RWPE1 (cell line): Measurements from ENCODE around the gene NPAS2.

ENCODE experiments used
- CTCF ChIA-PET: fragments of 350-600 bp; sonication (Branson Sonifier 250); formaldehyde crosslinking; extraction: SDS; loops from one replicate; lab custom pipeline; 2021; lab: Yijun Ruan, JAX
- POLR2A ChIA-PET: fragments of 400-600 bp; formaldehyde crosslinking; extraction: SDS; loops from one replicate; lab custom pipeline; 2020; ENCODE audit warnings: antibody characterized with exemption; ENCODE audit not compliant: low non-redundant PET; lab: Yijun Ruan, JAX
- DNase-seq: peaks from one replicate; pipeline ENCODE4 v3.0.0; 2012; ENCODE audit warnings: low spot score
- H3K27ac ChIP-seq: fragments of 450-650 bp; 2 replicates; pipeline ENCODE4 v1.5.1; 2017
- TF ChIP-seq, protein P1 (sequence below): fragments of 450-650 bp; conservative IDR thresholded peaks from 2 replicates; pipeline ENCODE4 v1.5.1; 2017; ENCODE audit warnings: low read depth, mild to moderate bottlenecking

NPAS2 gene

DNA sequence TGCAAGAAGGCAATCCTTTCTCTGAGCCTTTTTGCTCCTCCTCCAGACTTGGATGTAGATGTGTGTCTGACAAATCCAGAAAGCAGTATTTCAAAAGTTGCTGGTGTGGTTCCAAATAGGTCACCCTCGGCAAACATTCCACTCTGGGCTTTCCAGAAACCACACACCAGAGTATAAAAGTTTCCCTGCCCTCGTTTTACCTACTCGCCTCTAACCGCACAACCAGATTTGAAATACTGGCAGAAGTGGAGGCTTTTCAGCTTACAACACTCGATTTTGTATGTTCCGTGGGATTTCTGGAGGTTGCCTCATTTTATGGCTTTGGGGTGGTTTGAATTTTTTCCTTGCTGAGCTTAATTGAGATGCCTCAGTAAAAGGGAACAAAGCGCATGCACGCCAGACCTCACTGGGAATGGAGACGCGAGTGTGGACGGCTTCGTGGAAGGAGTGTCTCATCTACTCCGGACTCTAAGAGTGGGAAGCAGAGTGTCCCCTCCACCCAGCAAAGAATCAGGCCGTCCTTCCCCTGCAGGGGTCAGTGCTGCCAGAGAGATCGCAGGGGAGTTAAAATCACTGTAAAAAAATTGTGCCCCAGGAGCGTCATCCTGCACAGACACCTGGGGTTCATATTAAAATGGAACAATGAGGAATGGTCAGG, 138.2 kb downstream of the NPAS2 start:
- ChIA-PET CTCF (interaction anchor here (0.6 to 0.7 kb wide), 2 partner anchors 183 to 624 kb away, joined by 3 read pairs; no protein-coding TSS in a partner anchor), POLR2A (interaction anchor here (0.6 kb wide), 1 partner anchor 45 kb away, joined by 8 read pairs; no protein-coding TSS in a partner anchor)
- H3K27ac ChIP-seq, result no peak overlapping the region
- DNase-seq, result no peak
- TF ChIP-seq, protein P1, sequence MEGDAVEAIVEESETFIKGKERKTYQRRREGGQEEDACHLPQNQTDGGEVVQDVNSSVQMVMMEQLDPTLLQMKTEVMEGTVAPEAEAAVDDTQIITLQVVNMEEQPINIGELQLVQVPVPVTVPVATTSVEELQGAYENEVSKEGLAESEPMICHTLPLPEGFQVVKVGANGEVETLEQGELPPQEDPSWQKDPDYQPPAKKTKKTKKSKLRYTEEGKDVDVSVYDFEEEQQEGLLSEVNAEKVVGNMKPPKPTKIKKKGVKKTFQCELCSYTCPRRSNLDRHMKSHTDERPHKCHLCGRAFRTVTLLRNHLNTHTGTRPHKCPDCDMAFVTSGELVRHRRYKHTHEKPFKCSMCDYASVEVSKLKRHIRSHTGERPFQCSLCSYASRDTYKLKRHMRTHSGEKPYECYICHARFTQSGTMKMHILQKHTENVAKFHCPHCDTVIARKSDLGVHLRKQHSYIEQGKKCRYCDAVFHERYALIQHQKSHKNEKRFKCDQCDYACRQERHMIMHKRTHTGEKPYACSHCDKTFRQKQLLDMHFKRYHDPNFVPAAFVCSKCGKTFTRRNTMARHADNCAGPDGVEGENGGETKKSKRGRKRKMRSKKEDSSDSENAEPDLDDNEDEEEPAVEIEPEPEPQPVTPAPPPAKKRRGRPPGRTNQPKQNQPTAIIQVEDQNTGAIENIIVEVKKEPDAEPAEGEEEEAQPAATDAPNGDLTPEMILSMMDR, result no peak

DNA sequence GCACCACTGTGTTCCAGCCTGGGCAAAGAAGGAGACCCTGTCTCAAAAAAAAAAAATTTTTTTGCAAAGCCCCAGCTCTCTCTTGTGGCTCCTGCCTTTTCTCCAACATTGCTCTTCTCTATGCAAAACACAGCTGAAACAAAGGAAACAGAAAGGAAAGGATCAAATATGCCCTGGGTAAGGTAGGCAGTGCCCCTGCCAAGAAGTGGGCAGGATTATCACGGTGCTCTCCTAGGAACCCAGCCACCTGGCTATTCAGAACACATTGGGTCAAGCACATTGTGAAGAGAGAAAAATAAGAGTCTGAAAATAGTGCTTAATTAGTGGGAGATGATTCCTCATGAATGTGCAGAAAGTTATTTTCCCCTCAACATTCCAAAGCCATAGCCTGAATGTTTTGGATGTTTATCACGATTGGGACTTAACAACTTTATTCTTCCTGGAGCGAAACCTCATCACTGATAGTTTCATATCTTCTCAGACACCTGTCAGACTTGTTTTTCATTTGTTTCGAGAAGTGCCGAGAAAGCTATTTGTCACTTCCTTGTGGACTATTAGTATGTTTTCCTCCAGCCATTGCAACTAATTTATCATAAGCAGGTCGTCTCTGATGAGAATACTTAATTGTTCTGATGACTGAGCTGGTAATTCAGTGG, 139.4 kb downstream of the NPAS2 start:
- no peak for DNase-seq
- no peak overlapping the region for H3K27ac ChIP-seq
- CTCF ChIA-PET, result interaction anchor here (0.8 to 0.9 kb wide), 2 partner anchors 27 to 230 kb away, joined by 3 read pairs; no protein-coding TSS in a partner anchor
- TF ChIP-seq, protein P1, result no peak
- POLR2A ChIA-PET, result no interaction called here

DNA sequence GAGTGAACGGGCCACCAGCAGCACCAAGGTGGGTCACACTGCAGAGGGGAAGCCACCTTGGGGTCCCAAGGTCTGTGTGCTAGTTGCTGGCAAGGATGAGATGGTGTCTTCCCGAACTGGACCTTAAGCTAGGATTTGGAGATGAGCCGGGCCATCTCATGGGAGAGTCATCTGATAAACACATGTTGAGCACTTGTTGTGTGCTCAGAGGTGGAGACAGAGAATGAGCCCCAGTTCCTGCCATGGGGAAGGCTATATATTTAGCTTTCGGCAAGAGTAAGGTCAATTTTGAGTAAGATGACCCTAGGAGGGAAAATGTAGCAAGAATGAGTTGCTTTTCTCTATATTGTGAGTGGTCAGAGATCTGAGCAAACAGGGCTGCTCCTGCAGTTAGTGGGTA, 140.7 kb downstream of the NPAS2 start:
- TF ChIP-seq, protein P1, result no peak
- no peak for DNase-seq
- H3K27ac ChIP-seq, result no peak overlapping the region
- CTCF ChIA-PET, result no interaction called here
- POLR2A ChIA-PET, result no interaction called here

DNA sequence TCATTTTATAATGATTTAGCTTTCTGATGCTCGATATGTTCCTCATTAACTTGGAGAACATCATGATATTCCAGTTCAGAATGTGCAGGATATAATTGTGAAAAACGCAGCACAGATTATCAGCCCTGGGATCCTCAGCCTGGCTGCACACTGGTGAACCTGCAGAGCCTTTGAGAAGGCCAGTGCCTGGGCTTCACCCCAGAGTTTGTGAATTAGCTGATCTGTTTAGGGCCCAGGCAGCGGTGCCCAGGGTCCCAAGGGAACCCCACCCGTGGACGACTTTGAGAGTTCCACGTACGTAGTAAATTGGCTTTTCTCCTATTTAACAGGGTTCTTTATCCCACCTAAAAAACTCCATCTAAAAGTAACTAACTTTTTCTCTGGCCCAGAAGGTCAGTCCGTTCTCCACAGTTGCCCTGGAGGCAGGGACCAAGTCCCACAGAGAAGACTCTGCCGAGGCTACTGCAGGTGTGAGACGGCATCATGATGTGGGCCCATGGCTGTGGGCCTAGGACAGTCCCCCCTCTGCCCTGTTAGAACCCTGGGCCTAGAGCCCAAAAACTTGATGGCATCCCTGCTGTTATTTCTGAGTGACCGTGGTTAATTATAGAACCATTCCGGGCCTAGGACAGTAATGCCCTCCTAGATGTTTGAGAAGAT, 142.6 kb downstream of the NPAS2 start:
- ChIA-PET CTCF (no interaction called here), POLR2A (no interaction called here)
- H3K27ac ChIP-seq, result no peak overlapping the region
- TF ChIP-seq, protein P1, result no peak
- no peak for DNase-seq

DNA sequence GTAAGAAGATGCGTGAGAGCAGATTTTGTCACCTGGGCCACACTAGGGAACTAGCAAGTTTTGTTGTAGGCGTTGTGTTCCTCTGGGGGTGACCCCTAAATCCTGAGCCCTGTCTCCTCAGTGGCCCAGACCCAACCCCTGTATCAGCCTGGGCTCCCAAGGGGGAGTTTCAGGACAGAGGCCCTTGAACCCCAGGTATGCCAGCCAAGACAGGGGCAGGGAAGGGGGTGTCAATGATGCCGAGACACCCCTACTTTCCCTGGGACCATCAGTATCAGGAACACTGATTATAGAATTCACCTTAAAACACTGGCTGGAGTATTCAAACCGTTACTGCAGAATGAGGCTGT, 143.1 kb downstream of the NPAS2 start:
- POLR2A ChIA-PET, result no interaction called here
- H3K27ac ChIP-seq, result no peak overlapping the region
- TF ChIP-seq, protein P1, result no peak
- DNase-seq, result no peak
- CTCF ChIA-PET, result no interaction called here

DNA sequence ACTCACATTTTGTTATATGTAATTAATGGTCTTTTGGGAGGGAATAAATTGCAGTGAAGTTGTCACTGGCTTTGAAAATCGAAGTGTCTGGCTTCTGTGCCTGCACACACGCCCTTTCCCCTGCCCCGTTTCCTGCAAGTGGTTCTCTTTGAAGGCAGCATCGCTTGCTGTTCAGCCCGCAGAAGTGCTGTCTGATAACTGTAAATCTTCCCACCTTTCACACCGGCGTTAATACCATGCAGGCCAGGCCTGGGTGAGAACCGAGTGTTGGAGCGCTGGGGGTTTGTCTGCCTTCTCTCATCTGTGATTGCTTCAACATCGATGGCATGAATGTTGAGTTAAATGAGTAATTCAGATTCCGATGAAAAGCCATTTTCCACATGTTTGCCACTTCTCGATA, 144.3 kb downstream of the NPAS2 start:
- TF ChIP-seq, protein P1, result no peak
- no peak overlapping the region for H3K27ac ChIP-seq
- DNase-seq, result no peak
- POLR2A ChIA-PET, result no interaction called here
- CTCF ChIA-PET, result no interaction called here
